GM19193 (cell line): ENCODE measurements around the gene PLEKHG1.

Experiments
- POLR2A ChIP-seq: IDR thresholded peaks from 4 replicates; pipeline ENCODE4 v1.6.1; 2011; ENCODE audit not compliant: insufficient read depth, insufficient read length; ENCODE audit errors: extremely low read depth

The PLEKHG1 gene

DNA sequence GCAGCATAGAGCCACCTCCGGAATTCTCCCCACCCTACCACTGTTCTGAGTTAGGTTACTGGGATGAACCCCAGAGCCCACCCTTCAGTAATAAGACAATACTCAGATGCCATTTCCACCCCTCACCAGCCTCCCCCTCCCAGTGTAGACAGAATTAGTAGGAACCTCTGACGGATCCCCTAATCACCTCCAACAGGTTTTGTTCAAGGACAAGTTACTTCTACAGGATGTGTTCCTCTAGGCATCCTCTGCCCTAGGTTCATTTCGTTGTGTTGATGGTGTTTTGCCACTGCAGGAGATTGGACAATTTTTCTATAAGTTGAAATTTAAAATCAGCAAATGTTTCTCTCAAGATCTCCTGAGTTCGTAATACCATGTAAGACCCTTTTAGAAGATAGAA is 22.8 kb downstream of the PLEKHG1 start:
- TF ChIP-seq POLR2A, result no peak

DNA sequence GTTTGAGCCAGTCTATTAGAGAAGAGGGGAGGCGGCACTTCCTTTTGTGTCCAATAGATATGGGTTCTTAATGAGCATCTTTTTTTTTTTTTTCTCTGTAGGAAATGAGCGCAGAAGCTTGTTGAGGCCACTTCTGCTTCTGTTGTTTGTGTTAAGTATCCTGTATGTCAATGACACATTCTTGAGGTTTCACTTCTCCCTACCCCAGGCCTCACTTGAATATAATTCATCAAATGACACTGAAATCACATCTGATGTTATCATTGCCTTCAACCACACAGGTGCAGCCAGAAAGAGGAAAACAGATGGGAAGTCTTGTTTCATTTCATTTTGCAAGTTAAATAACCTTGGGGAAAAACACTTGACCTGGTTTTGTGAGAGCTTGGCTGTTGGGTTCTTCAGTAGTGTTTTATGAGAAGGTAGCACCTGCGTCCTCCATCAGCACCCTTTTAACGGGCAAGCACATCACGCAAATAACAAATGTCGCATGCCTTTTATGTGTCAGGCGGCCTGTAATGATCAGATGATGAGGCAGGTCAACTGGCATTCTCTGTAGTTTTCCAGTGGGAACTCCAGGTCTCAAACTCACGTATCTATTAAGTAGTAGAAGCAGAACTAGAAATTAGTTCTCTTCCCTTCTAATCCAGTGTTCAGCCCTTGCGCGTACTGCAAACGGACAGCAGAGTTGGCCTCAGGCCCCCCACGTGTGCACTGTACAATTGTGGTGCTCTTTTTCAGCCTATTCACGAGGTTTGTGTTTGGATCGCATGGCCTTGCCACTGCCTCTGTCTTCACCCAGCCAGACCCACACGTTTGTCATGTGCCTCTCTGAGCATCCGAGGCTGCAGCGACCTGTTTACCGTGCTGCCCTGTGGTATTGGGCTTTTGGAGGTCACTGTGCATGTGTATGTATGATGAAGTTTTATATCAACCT is 23.5 kb downstream of the PLEKHG1 start:
- TF ChIP-seq POLR2A, result no peak

DNA sequence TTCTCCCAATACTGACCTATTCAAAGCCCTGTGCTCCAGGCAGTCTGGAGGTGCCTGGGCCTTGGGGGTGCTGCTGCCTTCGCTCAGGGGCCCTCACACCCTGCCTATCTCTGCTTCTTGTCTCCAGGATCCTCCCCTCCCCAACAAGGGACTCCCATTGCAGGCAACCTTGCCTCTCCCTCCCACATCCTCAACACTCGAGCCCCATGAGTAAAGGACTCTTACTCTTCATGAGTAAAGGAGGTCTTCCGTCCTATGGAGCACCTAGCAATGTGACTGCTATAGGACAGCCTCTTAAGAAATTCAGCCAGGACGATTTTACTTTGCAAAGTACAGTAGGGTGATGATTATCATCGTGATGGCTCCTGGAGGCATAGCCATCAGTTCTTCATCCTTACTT is 24.5 kb downstream of the PLEKHG1 start:
- TF ChIP-seq POLR2A, result no peak

DNA sequence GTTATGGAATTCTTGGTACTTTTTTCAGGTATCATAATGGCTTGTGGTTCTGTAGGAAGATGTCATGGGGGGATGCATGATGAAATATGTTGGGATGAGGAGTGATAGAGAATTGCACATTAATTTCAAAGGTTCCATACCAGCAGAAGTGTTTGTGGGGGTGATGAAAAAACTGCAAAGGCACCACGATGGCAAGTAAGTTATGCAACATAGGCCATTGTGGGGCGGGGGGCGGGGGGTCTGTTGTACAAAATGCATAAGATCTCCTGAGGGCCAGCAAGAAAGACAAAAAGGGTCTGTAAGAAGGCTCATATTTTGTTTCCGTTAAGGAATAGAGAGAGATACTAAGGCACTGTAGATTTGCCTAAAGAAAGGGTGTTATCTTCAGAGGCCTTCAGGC is 26.2 kb downstream of the PLEKHG1 start:
- TF ChIP-seq POLR2A, result no peak

DNA sequence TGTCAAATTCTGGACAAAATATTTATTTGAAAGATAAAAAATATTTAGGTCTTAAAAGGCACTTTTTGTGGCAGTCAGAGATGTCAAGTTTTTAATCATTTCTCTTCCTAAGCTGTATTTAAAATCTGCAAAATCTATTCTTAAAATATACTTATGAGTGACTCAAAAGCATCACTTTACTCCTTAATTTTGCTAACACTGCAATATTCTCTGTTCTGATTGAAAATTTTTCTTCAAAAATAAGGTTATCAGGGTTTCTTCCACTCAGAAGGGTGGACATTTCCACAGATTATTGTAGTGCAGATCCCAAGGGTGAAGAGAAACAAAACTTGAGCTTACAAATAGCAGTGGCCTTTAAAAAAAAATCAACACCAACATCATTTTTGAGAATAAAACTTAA is 27.5 kb downstream of the PLEKHG1 start:
- no peak for TF ChIP-seq POLR2A

DNA sequence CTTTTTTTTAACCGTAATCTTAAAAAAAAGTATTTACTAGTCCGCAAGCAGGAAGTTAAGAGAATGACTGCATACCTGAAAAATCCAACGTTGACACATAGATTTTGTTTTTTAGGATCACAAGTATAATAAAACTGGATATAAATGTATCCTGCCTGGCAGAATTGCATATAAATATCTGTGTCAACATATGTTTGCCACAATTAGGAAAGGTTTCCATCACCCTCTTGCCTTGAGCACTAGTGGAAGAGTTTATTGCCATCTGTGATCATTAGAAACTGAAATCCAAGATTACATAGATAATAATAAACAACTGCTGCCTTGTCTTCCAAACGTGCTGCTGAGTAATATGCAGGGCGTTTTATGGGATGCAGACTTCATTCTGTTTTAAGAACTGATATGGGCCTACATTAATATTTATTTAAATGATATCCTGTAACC is 27.9 kb downstream of the PLEKHG1 start:
- no peak for TF ChIP-seq POLR2A

DNA sequence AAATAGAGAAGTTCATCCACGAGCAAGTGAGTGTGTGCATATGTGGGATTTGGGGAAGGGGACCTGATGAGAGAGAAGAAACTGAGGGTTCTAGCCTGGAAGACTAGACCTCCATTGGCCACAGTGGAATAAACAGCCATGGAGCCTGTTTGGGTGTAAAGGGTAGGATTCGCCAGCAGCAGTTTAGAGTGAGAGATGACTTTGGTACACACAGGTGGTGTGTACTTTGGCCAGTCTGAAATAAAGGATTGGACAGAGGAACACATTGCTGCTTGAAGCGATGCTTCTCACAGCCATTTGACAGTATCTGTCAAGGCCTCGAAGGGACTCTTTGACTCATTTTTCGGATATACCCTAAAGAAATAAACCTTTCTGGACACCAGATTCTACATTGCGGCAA is 29.2 kb downstream of the PLEKHG1 start:
- TF ChIP-seq POLR2A, result no peak

DNA sequence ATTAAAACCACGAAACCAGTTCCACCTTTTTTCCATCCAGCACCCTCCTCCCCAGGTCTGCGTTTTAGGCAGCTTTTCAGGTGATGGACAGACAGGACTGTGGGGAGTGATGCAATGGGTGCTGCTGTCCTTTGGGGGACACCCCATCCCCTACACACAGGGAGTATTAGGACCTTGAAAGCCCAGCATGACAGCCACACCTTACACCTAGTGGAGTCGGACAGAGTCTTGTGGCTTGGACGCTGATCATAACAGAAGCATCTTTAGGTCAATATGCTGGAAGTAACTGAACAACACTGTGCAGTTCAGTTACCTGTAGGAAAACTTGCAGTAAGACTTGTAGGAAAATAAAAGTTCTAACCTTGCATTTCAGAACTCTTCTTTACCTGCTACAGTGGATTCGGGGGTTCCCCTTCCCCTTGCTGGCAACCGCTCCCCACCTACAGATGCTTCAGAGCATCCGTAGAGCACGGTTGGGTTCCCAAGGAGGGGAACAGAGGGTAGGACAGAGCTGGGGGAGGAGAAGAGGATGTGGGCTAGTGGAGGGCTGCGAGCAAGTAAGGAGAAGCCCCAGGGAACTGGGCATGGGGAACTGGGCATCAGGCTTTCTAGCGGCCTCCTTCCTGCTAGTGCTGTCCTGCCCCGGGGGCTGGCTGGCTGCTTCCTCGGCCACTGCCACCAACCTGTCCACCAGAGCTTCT is 31.7 kb downstream of the PLEKHG1 start:
- TF ChIP-seq POLR2A, result no peak

DNA sequence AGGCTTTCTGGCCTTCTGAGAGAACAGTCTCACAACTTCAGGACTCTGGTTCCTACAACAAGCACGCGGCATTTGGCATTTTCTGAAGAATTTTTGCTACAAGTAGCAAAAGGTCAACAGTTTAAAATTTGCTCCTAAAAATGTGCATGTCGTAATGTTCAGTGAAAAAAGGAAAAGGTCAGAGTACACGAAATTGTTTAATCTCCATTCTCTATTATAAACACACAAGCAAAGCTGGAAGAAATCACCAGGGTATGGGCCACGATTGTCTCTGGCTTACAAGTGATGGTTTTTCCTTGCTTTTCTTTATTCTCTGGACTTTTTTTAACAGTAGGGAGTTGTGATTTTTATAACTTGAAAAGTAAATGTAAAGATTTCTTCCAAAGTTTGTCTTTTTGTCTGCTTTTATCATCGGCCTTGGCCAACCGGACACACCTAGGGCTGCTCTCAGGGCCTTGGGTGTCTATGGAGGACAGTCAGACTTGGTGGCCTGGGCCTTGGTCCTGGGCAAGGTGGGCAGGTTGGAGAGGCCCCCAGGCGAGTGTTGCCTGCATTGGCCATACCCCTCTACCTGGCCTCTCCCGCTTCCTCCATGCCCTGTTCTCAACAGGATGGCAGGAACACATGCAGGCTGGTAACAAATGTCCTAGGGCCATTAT is 32.4 kb downstream of the PLEKHG1 start:
- no peak for TF ChIP-seq POLR2A

DNA sequence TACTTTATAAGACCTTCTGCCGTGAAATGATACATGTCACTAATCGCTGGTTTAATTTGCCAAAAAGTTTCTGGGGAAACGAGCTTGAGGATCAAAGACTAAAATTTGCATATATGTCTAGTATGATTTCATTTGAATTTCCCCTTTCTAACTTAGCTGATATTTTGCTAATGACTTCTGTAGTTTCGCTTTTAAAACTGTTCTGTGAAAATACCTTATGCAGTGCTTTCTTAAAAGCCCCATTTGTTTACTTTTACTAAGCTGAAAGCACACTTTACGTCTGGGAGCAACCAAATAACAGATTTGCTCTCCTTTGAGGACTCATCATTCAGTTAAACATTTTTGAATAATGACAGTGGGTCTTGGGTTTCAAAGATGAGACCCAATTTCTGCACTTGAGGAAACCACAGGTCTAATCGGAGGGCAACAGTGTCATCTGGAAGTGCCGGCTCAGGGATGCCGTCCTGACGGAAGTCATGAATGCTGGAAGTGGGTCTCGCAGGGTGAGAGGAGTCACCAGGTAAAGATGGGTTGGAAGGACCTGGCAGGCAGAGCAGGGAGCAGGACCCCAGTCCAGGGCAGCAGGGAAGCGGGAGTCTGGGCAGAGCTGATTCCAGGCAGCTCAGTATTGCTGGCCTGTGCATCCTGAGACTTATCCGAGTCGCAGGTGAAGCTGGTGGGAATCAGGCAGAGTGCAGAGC is 33.2 kb downstream of the PLEKHG1 start:
- TF ChIP-seq POLR2A, result no peak

DNA sequence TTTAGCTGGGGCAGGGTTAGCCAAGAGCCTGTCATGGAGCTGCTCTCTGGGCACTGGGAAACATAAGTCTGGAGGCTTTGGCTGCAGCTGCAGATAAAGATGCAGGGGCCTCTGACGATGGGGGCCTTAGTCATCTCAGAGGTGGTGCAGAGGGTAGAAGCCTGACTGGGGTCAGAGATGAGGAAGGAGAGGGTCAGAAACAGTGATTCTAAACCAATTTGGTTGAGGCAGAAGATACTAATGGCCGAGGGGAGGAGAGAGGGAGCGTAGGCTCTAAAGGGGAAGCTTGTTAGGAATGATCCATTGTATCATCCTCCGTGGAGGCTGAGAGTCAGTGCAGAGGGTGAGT is 33.8 kb downstream of the PLEKHG1 start:
- TF ChIP-seq POLR2A, result peak; percentile 16

DNA sequence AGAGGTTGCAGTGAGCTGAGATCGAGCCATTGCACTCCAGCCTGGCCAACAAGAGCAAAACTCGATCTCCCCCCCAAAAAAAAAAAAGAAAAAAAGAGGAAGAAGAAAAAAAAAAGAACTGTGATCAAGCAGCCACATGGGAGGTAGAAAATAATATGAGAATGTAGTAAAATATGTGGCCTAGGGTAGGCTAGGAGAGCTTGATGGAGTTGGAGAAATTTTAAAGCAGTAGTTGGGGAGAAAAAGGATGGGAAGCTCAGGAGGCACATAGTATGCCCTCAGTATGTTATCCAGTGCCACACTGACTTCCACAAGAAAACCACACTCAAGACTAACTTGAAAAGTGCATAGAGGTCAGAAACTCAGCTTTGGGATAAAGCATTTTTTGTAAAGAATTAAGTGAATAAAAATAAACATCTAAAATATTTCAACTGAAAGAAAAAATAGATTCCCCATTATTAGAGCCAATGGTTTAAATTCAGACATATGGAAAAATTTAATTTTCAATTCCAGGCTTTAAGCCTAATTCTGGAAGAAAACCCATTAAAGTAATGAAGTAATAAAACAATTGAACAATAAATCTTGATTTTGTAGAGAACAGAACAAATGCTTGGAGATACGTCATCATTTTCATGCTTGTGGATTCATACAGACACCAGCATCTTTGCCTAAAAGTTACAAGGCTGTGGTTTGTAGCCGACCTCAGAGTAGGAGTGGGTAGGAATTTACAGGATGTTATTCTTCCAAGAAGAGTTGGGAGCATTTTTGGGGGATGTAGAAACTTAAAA is 34.7 kb downstream of the PLEKHG1 start:
- TF ChIP-seq POLR2A, result no peak

DNA sequence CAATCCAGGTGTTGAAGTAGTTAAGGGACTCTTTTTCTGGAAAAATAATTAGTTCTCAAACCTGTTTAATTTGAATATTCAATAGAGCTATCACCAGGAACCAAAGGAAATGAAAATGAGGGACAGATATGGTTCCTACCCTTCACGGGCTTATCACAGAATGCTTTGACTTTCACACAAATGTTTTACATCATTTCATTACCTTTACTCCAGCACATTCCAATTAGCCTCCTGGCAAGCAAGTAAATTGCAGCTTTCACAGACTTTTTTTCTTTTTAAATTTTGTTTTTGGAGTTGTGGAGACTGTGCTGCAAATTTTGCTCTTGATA is 35.2 kb downstream of the PLEKHG1 start:
- TF ChIP-seq POLR2A, result no peak

DNA sequence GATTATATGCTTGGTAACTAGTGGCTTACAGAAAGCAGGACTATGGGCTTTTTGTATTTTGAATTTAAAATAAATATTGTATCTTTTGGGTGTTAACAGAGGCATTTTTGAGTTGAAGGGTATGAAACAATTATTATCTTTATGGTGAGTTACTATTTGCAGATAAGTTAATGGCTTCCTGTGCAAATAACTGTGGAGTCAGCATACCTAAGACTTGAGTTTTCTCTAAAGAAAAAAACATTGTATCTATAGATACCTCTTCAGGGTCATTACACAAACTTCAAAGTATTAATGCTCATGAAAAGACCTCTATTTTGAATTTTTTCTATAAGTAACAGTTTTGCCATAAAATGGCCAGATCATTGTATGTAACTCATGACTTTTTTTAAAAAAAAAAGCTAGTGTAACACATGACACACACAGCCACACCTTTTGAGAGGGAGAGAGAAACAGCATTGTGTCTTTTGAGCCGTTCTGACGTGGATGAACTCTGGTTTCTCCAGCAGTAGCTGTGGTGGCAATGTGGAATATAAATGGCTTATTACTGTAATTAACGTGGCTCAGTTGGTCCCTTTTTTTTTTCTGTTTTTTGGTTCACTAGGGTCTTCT is 36.3 kb downstream of the PLEKHG1 start:
- TF ChIP-seq POLR2A, result no peak
